Bone marrow (tissue), 2 donors: ENCODE measurements around the gene HERC6.
"Not testable (repeated sequence)": the region's sequence is repeated elsewhere in the genome, so short reads cannot be mapped to it uniquely, and the experiment has no call there.

Source experiments
- DNase-seq, 2 donors: peaks; one replicate each; lab custom pipeline; 2025; lab: John Stamatoyannopoulos, UW

HERC6 gene

GRCh38 chr4:88447371-88448095, 68.9 kb downstream of the HERC6 start:
- no peak for DNase-seq

- DNase-seq = not testable (repeated sequence)
These were observed 69.6 kb downstream of the HERC6 start for GRCh38 chr4:88448211-88448765.

- DNase-seq = no peak
These were observed 70.2 kb downstream of the HERC6 start for GRCh38 chr4:88448889-88449288.

- DNase-seq = no peak
These were observed 70.6 kb downstream of the HERC6 start for GRCh38 chr4:88449290-88449689.

- no peak for DNase-seq
These were observed 72.6 kb downstream of the HERC6 start for GRCh38 chr4:88451205-88451604.

- DNase-seq = no peak
These were observed 74.3 kb downstream of the HERC6 start for GRCh38 chr4:88452912-88453311.

- DNase-seq = peak; percentile 80 to 89
These were observed 78.1 kb downstream of the HERC6 start, which contains the start of gene HERC5 for GRCh38 chr4:88456670-88457306. Gene HERC5 (plus strand): TSS chr4:88457119. CDS start chr4:88457270, 151 bp downstream.

- peak in 1 of 2 donors; percentile 19 for DNase-seq
These were observed 78.9 kb downstream of the HERC6 start for GRCh38 chr4:88457307-88458103.

- no peak for DNase-seq
These were observed 79.6 kb downstream of the HERC6 start for GRCh38 chr4:88458104-88458740.

- DNase-seq = no peak
These were observed 87.1 kb downstream of the HERC6 start for GRCh38 chr4:88465653-88466192.

GRCh38 chr4:88467392-88467791, 88.7 kb downstream of the HERC6 start:
- DNase-seq = no peak

- DNase-seq = no peak
These were observed 98.7 kb downstream of the HERC6 start for GRCh38 chr4:88477229-88477860.

GRCh38 chr4:88478247-88478646, 99.6 kb downstream of the HERC6 start:
- DNase-seq = no peak

- DNase-seq = no peak
These were observed 102.9 kb downstream of the HERC6 start for GRCh38 chr4:88481537-88481936.

GRCh38 chr4:88489100-88489761, 110.6 kb downstream of the HERC6 start:
- DNase-seq = no peak
